Liver (tissue), 3 donors: Measurements from ENCODE around the gene FBXO44.

Experiments
- ATF3 ChIP-seq: IDR thresholded peaks from 2 replicates; pipeline ENCODE4 v1.6.1; 2016; ENCODE audit warnings: antibody characterized with exemption
- CTCF ChIP-seq: fragments of 150-350 bp; IDR thresholded peaks from 2 replicates; pipeline ENCODE4 v1.5.1; 2017; ENCODE audit warnings: improper control_type of control experiment, low read depth, low read length; ENCODE audit not compliant: missing input control
- GABPA ChIP-seq, 2 donors: IDR thresholded peaks in 1 of 2; conservative IDR thresholded peaks in 1 of 2; 2 replicates each; pipeline ENCODE4 v1.6.1; 2016; ENCODE audit warnings: antibody characterized with exemption in 2 of 2, mild to moderate bottlenecking in 1 of 2, moderate library complexity in 1 of 2
- HNF4G ChIP-seq: IDR thresholded peaks from 2 replicates; pipeline ENCODE4 v1.6.1; 2016; ENCODE audit warnings: antibody characterized with exemption
- REST ChIP-seq: IDR thresholded peaks from 2 replicates; pipeline ENCODE4 v1.6.1; 2016; ENCODE audit warnings: antibody characterized with exemption, mild to moderate bottlenecking
- SP1 ChIP-seq: IDR thresholded peaks from 2 replicates; pipeline ENCODE4 v1.6.1; 2018; ENCODE audit warnings: antibody characterized with exemption, mild to moderate bottlenecking
- TAF1 ChIP-seq: conservative IDR thresholded peaks from 2 replicates; pipeline ENCODE4 v1.6.1; 2016; ENCODE audit warnings: antibody characterized with exemption, mild to moderate bottlenecking
- YY1 ChIP-seq: IDR thresholded peaks from 2 replicates; pipeline ENCODE4 v1.6.1; 2016; ENCODE audit warnings: antibody characterized with exemption, mild to moderate bottlenecking
- donor health status: healthy.
- donor health status: healthy.

GRCh38 chr1:11610629-11611180, 44.0 kb upstream of the FBXO44 start:
- TF ChIP-seq SP1 (no peak), CTCF (no peak), ATF3 (no peak), TAF1 (no peak), YY1 (no peak), HNF4G (no peak), REST (no peak), GABPA (IDR thresholded peaks at IDR 0.05 in 1 of 2, conservative IDR thresholded peaks at IDR 0.05 in 1 of 2) (no peak)
